NCI-H1436 treated with DMSO at 0.1 percent for 48 hours (cell line): ENCODE data around the gene PRSS16.
"Not testable (repeated sequence)": the region's sequence is repeated elsewhere in the genome, so short reads cannot be mapped to it uniquely, and the experiment has no call there.

Source experiments
- DNase-seq: peaks from one replicate; lab custom pipeline; 2025; lab: John Stamatoyannopoulos, UW

Gene PRSS16

GRCh38 chr6:27248783-27249182 lies 1.3 kb downstream of the PRSS16 start:
- no peak for DNase-seq

- DNase-seq = no peak
Measured at GRCh38 chr6:27250277-27251111, 3.0 kb downstream of the PRSS16 start.

- peak; percentile 67 for DNase-seq
Measured at GRCh38 chr6:27251112-27251605, 3.7 kb downstream of the PRSS16 start.

GRCh38 chr6:27251606-27252251 lies 4.2 kb downstream of the PRSS16 start:
- DNase-seq = peak; percentile 75

GRCh38 chr6:27254566-27254965 lies 7.1 kb downstream of the PRSS16 start:
- no peak for DNase-seq

GRCh38 chr6:27255866-27256265 lies 8.4 kb downstream of the PRSS16 start:
- no peak for DNase-seq

- no peak for DNase-seq
Measured at GRCh38 chr6:27260369-27260768, 12.9 kb downstream of the PRSS16 start.

GRCh38 chr6:27260836-27261375 lies 13.4 kb downstream of the PRSS16 start:
- DNase-seq = no peak

GRCh38 chr6:27263886-27264285 lies 16.4 kb downstream of the PRSS16 start:
- DNase-seq = no peak

- not testable (repeated sequence) for DNase-seq
Measured at GRCh38 chr6:27267003-27267402, 19.5 kb downstream of the PRSS16 start.

- DNase-seq = no peak
Measured at GRCh38 chr6:27267857-27268434, 20.4 kb downstream of the PRSS16 start.

GRCh38 chr6:27268803-27269202 lies 21.3 kb downstream of the PRSS16 start:
- DNase-seq = no peak

GRCh38 chr6:27273783-27274182 lies 26.3 kb downstream of the PRSS16 start:
- no peak for DNase-seq

- no peak for DNase-seq
Measured at GRCh38 chr6:27275025-27275956, 27.8 kb downstream of the PRSS16 start.

GRCh38 chr6:27279513-27280063 lies 32.1 kb downstream of the PRSS16 start:
- no peak for DNase-seq

GRCh38 chr6:27280064-27280539 lies 32.6 kb downstream of the PRSS16 start:
- DNase-seq = no peak

- no peak for DNase-seq
Measured at GRCh38 chr6:27280540-27281000, 33.1 kb downstream of the PRSS16 start.

- DNase-seq = no peak
Measured at GRCh38 chr6:27281105-27281539, 33.6 kb downstream of the PRSS16 start.

- no peak for DNase-seq
Measured at GRCh38 chr6:27281569-27281968, 34.1 kb downstream of the PRSS16 start.

GRCh38 chr6:27283279-27283678 lies 35.8 kb downstream of the PRSS16 start:
- DNase-seq = no peak

- no peak for DNase-seq
Measured at GRCh38 chr6:27286141-27286540, 38.6 kb downstream of the PRSS16 start.
